ENCODE measurements around the gene HUWE1. TPM values are rescaled to one million over a fixed set of nuclear protein-coding genes. Genes with fewer than 3 reads are reported as not detected.

Gene HUWE1
- total and polyA plus RNA-seq, 2 of the 13 experiments (the other 11 are each of a cell fraction or from before 2014, with no cell fraction given), result 63.2 to 68.1 TPM

GRCh38 chrX:53686151-53686885 is at the start of gene HUWE1 (continued):
- TF ChIP-seq ARID3A (IDR thresholded peaks at IDR 0.05; ENCODE audit: low read depth, low read length) (no peak), ZBTB40 (IDR thresholded peaks at IDR 0.05) (no peak), ZBTB40 (CRISPR knock-in tag; IDR thresholded peaks at IDR 0.05) (no peak; the same call in 1 of the 2 replicates), ZMYM3 (CRISPR knock-in tag; IDR thresholded peaks at IDR 0.05) (no peak), ZNF530 (CRISPR knock-in tag; IDR thresholded peaks at IDR 0.05; ENCODE audit: low read depth) (no peak), ZBTB49 (CRISPR knock-in tag; IDR thresholded peaks at IDR 0.05; ENCODE audit: borderline replicate concordance) (no peak), JUN (CRISPR knock-in tag; IDR thresholded peaks at IDR 0.05) (no peak), GMEB1 (CRISPR knock-in tag; IDR thresholded peaks at IDR 0.05; ENCODE audit: borderline replicate concordance) (no peak), PRMT3 (CRISPR knock-in tag; IDR thresholded peaks at IDR 0.05; ENCODE audit: borderline replicate concordance, low read depth) (no peak), ZBTB20 (CRISPR knock-in tag; IDR thresholded peaks at IDR 0.05; ENCODE audit: borderline replicate concordance, low read depth) (no peak), SAP130 (CRISPR knock-in tag; IDR thresholded peaks at IDR 0.05; ENCODE audit: low read depth) (peak; percentile 31), FOXO1 (CRISPR knock-in tag; IDR thresholded peaks at IDR 0.05) (no peak), ZNF343 (CRISPR knock-in tag; IDR thresholded peaks at IDR 0.05) (0 out of 2 replicates have a peak, but pooled peaks have one; percentile 30), ZNF431 (CRISPR knock-in tag; IDR thresholded peaks at IDR 0.05; ENCODE audit: borderline replicate concordance, low read depth) (no peak)
